Hepatocyte (in vitro differentiated cells): ENCODE data around the gene CIZ1.
A peak's percentile ranks its signal among the peaks of the same experiment; 100 is the strongest.

ENCODE experiments used
- EZH2phosphoT487 ChIP-seq: fragments of 200-600 bp; sonication (generic); IDR thresholded peaks from one replicate; pipeline ENCODE4 v1.6.1; 2018; ENCODE audit warnings: antibody characterized with exemption, mild to moderate bottlenecking, low read depth, moderate library complexity; ENCODE audit not compliant: unreplicated experiment, severe bottlenecking
- TF ChIP-seq, protein P1 (sequence below): fragments of 200-600 bp; sonication (generic); IDR thresholded peaks from 2 replicates; pipeline ENCODE4 v1.5.1; 2016; ENCODE audit warnings: antibody characterized with exemption, mild to moderate bottlenecking; ENCODE audit not compliant: poor library complexity

DNA sequence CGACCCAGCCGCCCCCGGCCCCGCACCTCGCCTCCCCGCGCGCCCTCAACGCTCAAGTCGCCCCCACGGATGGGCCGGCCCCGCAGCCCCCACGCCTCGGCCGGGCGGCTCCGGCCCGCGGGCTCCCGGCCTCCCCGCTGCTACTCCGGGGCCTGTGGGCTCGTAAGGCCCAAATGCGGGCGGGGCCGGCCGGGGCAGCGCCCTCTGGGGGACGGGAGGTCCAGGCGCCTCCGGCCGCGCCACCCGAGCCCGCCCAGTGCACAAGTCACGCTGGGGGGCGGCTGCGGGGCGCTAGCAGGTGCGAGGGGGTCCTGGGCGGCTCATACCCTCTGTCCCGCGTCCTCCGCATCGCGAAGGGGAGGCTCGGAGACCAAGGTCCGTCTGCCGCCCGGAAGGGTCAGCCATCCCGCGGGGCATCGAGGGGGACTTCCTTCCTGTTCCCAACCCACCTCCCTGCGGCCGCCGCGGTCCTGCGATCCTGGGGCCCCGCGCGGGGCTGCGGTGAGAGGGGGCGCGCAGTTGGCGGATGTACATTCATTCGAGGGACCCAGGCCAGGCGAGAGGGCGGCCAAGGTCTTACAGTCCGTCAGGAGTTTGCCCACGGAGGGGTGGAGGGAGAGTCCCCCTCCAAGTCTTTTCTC, at the start of gene CIZ1:
- TF ChIP-seq, protein P1, sequence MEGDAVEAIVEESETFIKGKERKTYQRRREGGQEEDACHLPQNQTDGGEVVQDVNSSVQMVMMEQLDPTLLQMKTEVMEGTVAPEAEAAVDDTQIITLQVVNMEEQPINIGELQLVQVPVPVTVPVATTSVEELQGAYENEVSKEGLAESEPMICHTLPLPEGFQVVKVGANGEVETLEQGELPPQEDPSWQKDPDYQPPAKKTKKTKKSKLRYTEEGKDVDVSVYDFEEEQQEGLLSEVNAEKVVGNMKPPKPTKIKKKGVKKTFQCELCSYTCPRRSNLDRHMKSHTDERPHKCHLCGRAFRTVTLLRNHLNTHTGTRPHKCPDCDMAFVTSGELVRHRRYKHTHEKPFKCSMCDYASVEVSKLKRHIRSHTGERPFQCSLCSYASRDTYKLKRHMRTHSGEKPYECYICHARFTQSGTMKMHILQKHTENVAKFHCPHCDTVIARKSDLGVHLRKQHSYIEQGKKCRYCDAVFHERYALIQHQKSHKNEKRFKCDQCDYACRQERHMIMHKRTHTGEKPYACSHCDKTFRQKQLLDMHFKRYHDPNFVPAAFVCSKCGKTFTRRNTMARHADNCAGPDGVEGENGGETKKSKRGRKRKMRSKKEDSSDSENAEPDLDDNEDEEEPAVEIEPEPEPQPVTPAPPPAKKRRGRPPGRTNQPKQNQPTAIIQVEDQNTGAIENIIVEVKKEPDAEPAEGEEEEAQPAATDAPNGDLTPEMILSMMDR = peak; percentile 81
- TF ChIP-seq EZH2phosphoT487 = no peak
